ENCODE results near the gene FOSL2. TPM values are rescaled to one million over a fixed set of nuclear protein-coding genes. Genes with fewer than 3 reads are reported as not detected.
A peak's percentile ranks its signal among the peaks of the same experiment; 100 is the strongest.

FOSL2 gene
- total and polyA plus RNA-seq, 10 donors, result 3.2 to 134 (median 91.2) TPM

GRCh38 chr2:28347596-28347995, 45.1 kb upstream of the FOSL2 start:
- H3K36me3 ChIP-seq, result no peaks in the 10 kb centered on the region
- no peaks in the 10 kb centered on the region for H3K27me3 ChIP-seq (replicated peaks in 1 of 7)
- peak overlapping the region in 4 of 8 donors; percentile 30 to 61 (median 53) for H3K27ac ChIP-seq
- intact Hi-C loops (cut with DNase I; ENCODE audit: low total_unique reads), result no loop called here
- WGBS, 5 donors, result 72 to 83% (median 77%) methylated on average over 9 of the region's 9 CpGs
- TF ChIP-seq POLR2A (IDR thresholded peaks at IDR 0.05), result no peak
- TF ChIP-seq CTCF (IDR thresholded peaks at IDR 0.05 in 8 of 11, conservative IDR thresholded peaks at IDR 0.05 in 3 of 11), result no peak
- TF ChIP-seq POLR2AphosphoS5 (IDR thresholded peaks at IDR 0.05), result no peak
- H3K4me1 ChIP-seq, result peaks cover 0 to 26% (median 24%) of the 10 kb centered on the region in 6 donors
- H3K9me3 ChIP-seq, result no peaks in the 10 kb centered on the region
- DNase-seq, result peak; percentile 74
- no peak overlapping the region for H3K4me3 ChIP-seq

GRCh38 chr2:28348149-28348567, 44.5 kb upstream of the FOSL2 start:
- intact Hi-C loops (cut with DNase I; ENCODE audit: low total_unique reads), result no loop called here
- Histone ChIP-seq H3K36me3 (no peaks in the 10 kb centered on the region), H3K9me3 (no peaks in the 10 kb centered on the region), H3K27me3 (replicated peaks in 1 of 7) (no peaks in the 10 kb centered on the region), H3K4me3 (no peak overlapping the region), H3K4me1 (peaks cover 0 to 20% (median 18%) of the 10 kb centered on the region in 6 donors), H3K27ac (peak overlapping the region in 4 of 8 donors; percentile 30 to 61 (median 53))
- DNase-seq, result peak; percentile 84
- TF ChIP-seq POLR2AphosphoS5 (IDR thresholded peaks at IDR 0.05) (peak; percentile 67 to 74 (median 73)), POLR2A (IDR thresholded peaks at IDR 0.05) (no peak)
- 21 to 41% (median 25%) methylated on average over 6 to 10 of the region's 10 CpGs for WGBS, 5 donors

GRCh38 chr2:28348921-28349320, 43.7 kb upstream of the FOSL2 start:
- intact Hi-C loops (cut with DNase I; ENCODE audit: low total_unique reads), result no loop called here
- Histone ChIP-seq H3K9me3 (no peaks in the 10 kb centered on the region), H3K36me3 (no peaks in the 10 kb centered on the region), H3K27me3 (replicated peaks in 1 of 7) (no peaks in the 10 kb centered on the region), H3K4me3 (no peak overlapping the region), H3K27ac (no peak overlapping the region), H3K4me1 (peaks cover 0 to 17% (median 14%) of the 10 kb centered on the region in 6 donors)
- 85 to 91% (median 88%) methylated on average over 11 of the region's 11 CpGs for WGBS, 5 donors
- DNase-seq, result peak; percentile 16
- TF ChIP-seq POLR2AphosphoS5 (IDR thresholded peaks at IDR 0.05) (no peak), CTCF (IDR thresholded peaks at IDR 0.05 in 8 of 11, conservative IDR thresholded peaks at IDR 0.05 in 3 of 11) (no peak), POLR2A (IDR thresholded peaks at IDR 0.05) (no peak)

DNA sequence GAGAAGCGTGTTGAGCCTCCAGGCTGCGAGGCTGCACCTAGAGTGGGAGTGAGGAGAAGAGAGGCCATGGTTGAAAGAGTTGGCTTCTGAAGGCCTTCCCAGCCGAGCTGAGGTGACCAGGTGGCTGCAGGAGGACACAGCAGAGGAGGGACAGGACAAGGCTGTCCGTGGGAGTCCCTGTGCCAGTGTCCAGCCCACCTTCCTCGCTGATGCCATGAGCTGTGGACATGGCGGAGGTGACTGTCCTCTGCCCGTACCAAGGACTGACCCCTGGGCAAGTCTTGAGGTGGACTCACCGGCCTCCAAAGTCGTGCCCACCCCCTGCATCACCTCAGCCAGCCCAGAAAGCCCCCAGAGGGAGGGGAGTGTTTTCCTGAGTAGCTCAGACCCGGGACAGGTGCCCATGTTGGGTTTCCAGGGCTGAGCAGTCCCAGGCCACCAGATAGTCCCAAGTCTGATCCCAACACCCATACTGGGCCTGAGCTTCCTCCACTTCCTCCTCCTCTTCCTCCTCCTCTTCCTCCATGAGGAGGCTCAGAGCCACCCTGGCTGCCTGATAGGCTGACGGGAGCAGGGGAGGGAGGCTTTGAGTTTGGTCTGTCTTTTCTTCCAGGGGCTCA, 43.0 kb upstream of the FOSL2 start:
- intact Hi-C loops (cut with DNase I; ENCODE audit: low total_unique reads), result no loop called here
- WGBS, 5 donors, result 84 to 91% (median 87%) methylated on average over 9 to 11 of the region's 11 CpGs
- Histone ChIP-seq H3K4me1 (peaks cover 0 to 18% (median 14%) of the 10 kb centered on the region in 6 donors), H3K27me3 (replicated peaks in 1 of 7) (no peaks in the 10 kb centered on the region), H3K27ac (no peak overlapping the region), H3K36me3 (no peaks in the 10 kb centered on the region), H3K9me3 (no peaks in the 10 kb centered on the region), H3K4me3 (no peak overlapping the region)
- peak; percentile 61 for DNase-seq
- TF ChIP-seq POLR2AphosphoS5 (IDR thresholded peaks at IDR 0.05) (no peak), POLR2A (IDR thresholded peaks at IDR 0.05) (no peak), CTCF (IDR thresholded peaks at IDR 0.05 in 8 of 11, conservative IDR thresholded peaks at IDR 0.05 in 3 of 11) (no peak)

Measured in spleen (tissue), 11 donors.